DND-41 (cell line): ENCODE data around the gene SNRPA1.

Source experiments
- ATAC-seq: fragments of 200-7000 bp; cut with Tn5 transposase; 3 replicates; pipeline ENCODE4 v1.9.1; 2021; ENCODE audit warnings: low read depth; ENCODE audit not compliant: insufficient read depth
- DNase-seq: peaks from one replicate; pipeline ENCODE4 v3.0.0-alpha.2; 2020
- H2AFZ ChIP-seq: 2 replicates; pipeline ENCODE4 v1.6.0; 2012; ENCODE audit warnings: low read depth, low read length
- H3K27ac ChIP-seq: 2 replicates; pipeline ENCODE4 v1.5.1; 2012; ENCODE audit warnings: low read length, inconsistent platforms
- H3K27me3 ChIP-seq: fragments of 200-600 bp; sonication (generic); 2 replicates; pipeline ENCODE4 v1.6.0; 2012; ENCODE audit warnings: low read length, mild to moderate bottlenecking, inconsistent platforms; ENCODE audit not compliant: insufficient read depth, poor library complexity
- H3K36me3 ChIP-seq: 2 replicates; pipeline ENCODE4 v1.5.1; 2012; ENCODE audit warnings: low read length, inconsistent platforms; ENCODE audit not compliant: insufficient read depth
- H3K4me1 ChIP-seq: 2 replicates; pipeline ENCODE4 v1.5.1; 2012; ENCODE audit warnings: mild to moderate bottlenecking, low read length; ENCODE audit not compliant: insufficient read depth
- H3K4me2 ChIP-seq: 2 replicates; pipeline ENCODE4 v1.6.0; 2012; ENCODE audit warnings: mild to moderate bottlenecking, moderate library complexity, low read length, inconsistent platforms; ENCODE audit not compliant: insufficient read depth
- H3K4me3 ChIP-seq, 2 experiments: fragments of 200-600 bp in 1 of 2; shearing (Covaris generic) in 1 of 2; 2 replicates each; pipeline ENCODE4 v1.5.1; 2012 to 2016; ENCODE audit warnings: inconsistent platforms in 2 of 2, low read length in 2 of 2, mild to moderate bottlenecking in 2 of 2, low read depth in 1 of 2, moderate library complexity in 1 of 2
- H3K79me2 ChIP-seq: 2 replicates; pipeline ENCODE4 v1.6.0; 2012; ENCODE audit warnings: low read length, inconsistent platforms; ENCODE audit not compliant: insufficient read depth
- H3K9ac ChIP-seq: 2 replicates; pipeline ENCODE4 v1.6.0; 2012; ENCODE audit warnings: low read depth, mild to moderate bottlenecking, inconsistent platforms, low read length, moderate library complexity
- H3K9me3 ChIP-seq: 2 replicates; pipeline ENCODE4 v1.5.1; 2012; ENCODE audit warnings: low read length, moderate library complexity, mild to moderate bottlenecking, inconsistent platforms; ENCODE audit not compliant: insufficient read depth, severe bottlenecking
- H4K20me1 ChIP-seq: 2 replicates; pipeline ENCODE4 v1.6.0; 2012; ENCODE audit warnings: low read length; ENCODE audit not compliant: insufficient read depth
- EZH2 ChIP-seq: IDR thresholded peaks from 3 replicates; pipeline ENCODE4 v1.6.1; 2012; ENCODE audit warnings: borderline replicate concordance, low read depth, mild to moderate bottlenecking, moderate library complexity, low read length, inconsistent platforms; ENCODE audit not compliant: severe bottlenecking
- TF ChIP-seq, protein P1 (sequence below): IDR thresholded peaks from 2 replicates; pipeline ENCODE4 v1.5.1; 2012; ENCODE audit warnings: borderline replicate concordance, low read length, moderate library complexity, mild to moderate bottlenecking; ENCODE audit not compliant: poor library complexity, severe bottlenecking; ENCODE audit errors: extremely low read depth

The SNRPA1 gene

GRCh38 chr15:101308604-101309435 lies 13.8 kb upstream of the SNRPA1 start:
- H3K4me3 ChIP-seq: no peak overlapping the region
- H3K79me2 ChIP-seq: no peaks in the 10 kb centered on the region
- H3K36me3 ChIP-seq: no peaks in the 10 kb centered on the region
- no peak for TF ChIP-seq EZH2
- no peak overlapping the region for H3K4me2 ChIP-seq
- no peak for DNase-seq
- H4K20me1 ChIP-seq: no peaks in the 10 kb centered on the region
- ATAC-seq: no peak
- no peaks in the 10 kb centered on the region for H3K27me3 ChIP-seq
- H3K9me3 ChIP-seq: no peaks in the 10 kb centered on the region
- H3K27ac ChIP-seq: peak overlapping the region; percentile 84
- peaks cover 46% of the 10 kb centered on the region for H3K4me1 ChIP-seq
- H3K9ac ChIP-seq: peak overlapping the region; percentile 31; the same call in 1 of the 2 replicates
- H2AFZ ChIP-seq: no peak overlapping the region

DNA sequence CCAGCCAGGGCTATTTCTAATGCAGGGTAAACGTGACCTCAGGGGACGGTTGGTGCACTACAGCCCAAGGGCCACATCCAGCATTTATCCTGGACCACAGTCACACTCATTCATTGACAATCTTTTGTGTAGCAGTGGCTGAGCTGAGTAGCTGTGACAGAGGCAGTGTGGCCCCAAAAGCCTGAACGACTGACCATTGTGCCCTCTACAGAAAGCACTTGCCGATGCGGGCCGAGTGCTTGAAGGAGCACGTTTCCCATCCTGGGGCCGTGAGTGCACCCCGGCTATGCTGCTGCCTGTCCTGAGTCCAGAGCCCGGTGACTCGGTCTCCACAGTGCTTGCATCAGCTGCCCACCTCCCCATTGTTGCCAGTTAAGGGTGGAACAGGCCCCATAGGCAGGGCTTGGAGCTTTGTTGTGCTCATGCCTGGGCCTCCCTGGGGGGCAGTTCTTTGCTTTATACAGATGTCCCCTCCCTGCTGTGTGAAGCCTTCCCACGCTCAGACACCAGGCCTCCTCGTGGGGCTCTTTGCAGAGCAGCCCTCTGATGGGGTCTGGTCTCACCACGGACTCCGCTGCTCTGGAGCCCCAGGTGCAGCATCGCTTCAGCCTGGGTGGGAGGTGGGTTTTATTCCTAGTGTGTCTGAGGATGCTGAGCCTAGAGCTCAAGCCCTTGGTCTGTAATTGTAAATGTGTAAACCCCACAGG lies 13.0 kb upstream of the SNRPA1 start:
- no peak overlapping the region; the same call in 1 of the 2 replicates for H2AFZ ChIP-seq
- no peak overlapping the region for H3K4me2 ChIP-seq
- peak; percentile 80 for ATAC-seq

DNA sequence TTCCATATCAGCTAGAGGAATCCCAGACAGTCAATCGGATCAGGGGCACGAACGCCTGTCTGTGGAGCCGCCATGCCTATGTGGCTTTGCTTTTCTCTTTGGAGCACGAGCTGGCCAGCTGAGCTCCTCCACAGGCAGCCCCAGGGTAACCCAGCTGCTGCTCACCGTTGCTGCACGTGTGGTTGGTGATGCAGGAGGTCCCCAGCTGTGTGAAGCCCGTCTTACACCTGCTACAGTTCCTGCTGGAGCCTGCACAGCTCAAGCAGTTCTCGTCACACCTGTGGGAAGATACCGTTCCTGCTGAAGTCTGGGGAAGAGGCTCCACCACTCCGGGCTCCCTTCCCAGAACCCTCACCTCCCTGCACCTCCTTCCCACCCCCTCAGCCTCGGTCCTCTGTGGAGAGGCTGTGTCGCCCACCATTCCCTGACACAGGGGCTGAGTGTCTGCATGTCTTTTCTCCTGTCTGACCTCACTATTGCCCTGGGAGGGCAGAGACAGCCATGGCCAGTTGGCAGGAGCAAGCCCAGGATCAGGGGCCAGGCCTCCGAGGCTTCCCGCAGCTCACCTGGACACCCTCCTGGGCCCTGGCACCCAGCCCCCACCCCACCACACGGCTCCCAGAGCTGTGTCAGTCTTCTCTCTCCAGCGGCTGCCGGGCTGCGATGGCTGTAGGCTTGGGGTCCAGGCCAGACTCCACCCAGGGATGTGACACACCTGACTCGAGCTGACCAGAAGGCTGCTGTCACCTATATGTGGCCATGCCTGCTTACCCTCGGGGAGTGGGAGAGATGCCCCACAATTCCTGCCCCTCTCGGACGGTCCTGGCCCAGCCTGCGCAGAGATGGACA lies 12.2 kb upstream of the SNRPA1 start:
- ATAC-seq: peak; percentile 51; the same call in 2 of the 3 replicates
- no peak overlapping the region; the same call in 1 of the 2 replicates for H2AFZ ChIP-seq
- H4K20me1 ChIP-seq: no peaks in the 10 kb centered on the region
- peaks cover 46% of the 10 kb centered on the region for H3K4me1 ChIP-seq
- peak overlapping the region; percentile 31; the same call in 1 of the 2 replicates for H3K9ac ChIP-seq
- H3K27ac ChIP-seq: peak overlapping the region; percentile 84
- H3K27me3 ChIP-seq: no peaks in the 10 kb centered on the region
- no peaks in the 10 kb centered on the region for H3K36me3 ChIP-seq
- peak; percentile 39 for DNase-seq
- no peaks in the 10 kb centered on the region for H3K9me3 ChIP-seq
- no peak overlapping the region for H3K4me2 ChIP-seq
- no peak for TF ChIP-seq EZH2
- TF ChIP-seq, protein P1, sequence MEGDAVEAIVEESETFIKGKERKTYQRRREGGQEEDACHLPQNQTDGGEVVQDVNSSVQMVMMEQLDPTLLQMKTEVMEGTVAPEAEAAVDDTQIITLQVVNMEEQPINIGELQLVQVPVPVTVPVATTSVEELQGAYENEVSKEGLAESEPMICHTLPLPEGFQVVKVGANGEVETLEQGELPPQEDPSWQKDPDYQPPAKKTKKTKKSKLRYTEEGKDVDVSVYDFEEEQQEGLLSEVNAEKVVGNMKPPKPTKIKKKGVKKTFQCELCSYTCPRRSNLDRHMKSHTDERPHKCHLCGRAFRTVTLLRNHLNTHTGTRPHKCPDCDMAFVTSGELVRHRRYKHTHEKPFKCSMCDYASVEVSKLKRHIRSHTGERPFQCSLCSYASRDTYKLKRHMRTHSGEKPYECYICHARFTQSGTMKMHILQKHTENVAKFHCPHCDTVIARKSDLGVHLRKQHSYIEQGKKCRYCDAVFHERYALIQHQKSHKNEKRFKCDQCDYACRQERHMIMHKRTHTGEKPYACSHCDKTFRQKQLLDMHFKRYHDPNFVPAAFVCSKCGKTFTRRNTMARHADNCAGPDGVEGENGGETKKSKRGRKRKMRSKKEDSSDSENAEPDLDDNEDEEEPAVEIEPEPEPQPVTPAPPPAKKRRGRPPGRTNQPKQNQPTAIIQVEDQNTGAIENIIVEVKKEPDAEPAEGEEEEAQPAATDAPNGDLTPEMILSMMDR: no peak
- H3K79me2 ChIP-seq: no peaks in the 10 kb centered on the region
- no peak overlapping the region for H3K4me3 ChIP-seq

More for the DNA sequence above, 13.0 kb upstream of the SNRPA1 start:
- H3K27me3 ChIP-seq: no peaks in the 10 kb centered on the region
- H3K4me3 ChIP-seq: no peak overlapping the region
- TF ChIP-seq, protein P1: no peak
- no peak for TF ChIP-seq EZH2
- H3K9me3 ChIP-seq: no peaks in the 10 kb centered on the region
- no peaks in the 10 kb centered on the region for H3K36me3 ChIP-seq
- peak overlapping the region; percentile 31; the same call in 1 of the 2 replicates for H3K9ac ChIP-seq
- peak overlapping the region; percentile 84 for H3K27ac ChIP-seq
- H3K79me2 ChIP-seq: no peaks in the 10 kb centered on the region
- peaks cover 46% of the 10 kb centered on the region for H3K4me1 ChIP-seq
- H4K20me1 ChIP-seq: no peaks in the 10 kb centered on the region
- DNase-seq: peak; percentile 62
